GM18505 (cell line): ENCODE measurements around the gene IQGAP2.

Experiments
- ATAC-seq: cut with Tn5 transposase; IDR thresholded peaks from one replicate; pipeline ENCODE4 v1.9.1; 2021; ENCODE audit not compliant: unreplicated experiment
- POLR2A ChIP-seq: IDR thresholded peaks from 4 replicates; pipeline ENCODE4 v1.6.1; 2011; ENCODE audit warnings: borderline replicate concordance; ENCODE audit not compliant: insufficient read depth, insufficient read length; ENCODE audit errors: extremely low read depth

IQGAP2 gene

DNA sequence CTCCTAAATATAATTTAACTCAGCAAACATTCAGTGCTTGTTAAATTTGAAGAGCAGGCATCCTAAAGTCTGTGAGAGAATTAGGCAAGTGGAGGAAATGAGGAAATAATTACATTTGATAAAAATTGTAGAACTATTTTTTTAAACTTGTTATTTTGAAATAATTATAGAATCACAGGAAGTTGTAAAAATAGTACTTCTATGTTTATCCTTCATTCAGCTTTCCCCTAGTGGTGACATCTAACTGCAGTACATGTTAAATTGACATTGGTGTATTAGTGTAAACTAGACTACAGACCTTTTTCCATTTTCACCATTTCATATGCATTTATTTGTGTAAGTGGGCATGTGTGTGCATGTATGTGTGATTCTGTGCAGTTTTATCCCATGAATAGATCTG, 168.5 kb downstream of the IQGAP2 start:
- no peak for ATAC-seq
- TF ChIP-seq POLR2A = no peak

DNA sequence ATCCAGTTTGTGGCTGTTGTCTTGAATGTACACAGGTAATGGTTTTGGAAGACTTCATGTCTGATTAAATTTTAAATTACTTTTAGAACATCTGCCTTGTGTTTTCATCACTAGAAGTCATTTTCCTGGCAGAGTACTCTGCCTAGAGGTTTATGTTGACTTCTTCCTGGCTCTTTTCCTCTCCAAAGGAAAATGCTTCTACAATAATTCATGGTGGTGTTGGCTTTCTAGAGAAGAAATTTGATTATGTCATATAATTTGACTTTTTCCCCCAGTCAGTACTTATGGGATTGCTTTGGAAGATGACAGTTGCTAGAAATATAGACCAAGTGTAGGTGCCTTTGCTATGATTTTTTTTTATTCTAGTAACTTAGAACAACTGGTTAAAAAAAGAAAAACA, 173.4 kb downstream of the IQGAP2 start:
- no peak for ATAC-seq
- no peak for TF ChIP-seq POLR2A

DNA sequence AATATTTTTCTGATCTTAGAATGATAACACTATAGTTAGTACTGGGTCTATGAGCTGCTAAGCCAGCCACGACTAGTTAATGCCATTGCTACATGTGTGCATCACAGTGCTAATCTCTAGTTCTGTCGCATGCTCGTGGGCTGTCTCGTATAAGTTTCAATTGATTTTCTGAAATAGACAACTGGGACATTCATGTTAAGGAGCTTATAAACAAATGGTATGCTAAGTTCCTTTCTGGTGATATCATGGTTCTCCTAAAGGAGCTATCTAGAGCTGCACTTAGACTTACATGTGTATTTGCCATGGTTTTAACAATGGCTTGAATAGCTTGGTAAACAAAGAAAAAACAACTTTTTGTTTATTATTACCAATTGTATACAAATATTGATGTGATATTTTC, 173.9 kb downstream of the IQGAP2 start:
- no peak for ATAC-seq
- no peak for TF ChIP-seq POLR2A

DNA sequence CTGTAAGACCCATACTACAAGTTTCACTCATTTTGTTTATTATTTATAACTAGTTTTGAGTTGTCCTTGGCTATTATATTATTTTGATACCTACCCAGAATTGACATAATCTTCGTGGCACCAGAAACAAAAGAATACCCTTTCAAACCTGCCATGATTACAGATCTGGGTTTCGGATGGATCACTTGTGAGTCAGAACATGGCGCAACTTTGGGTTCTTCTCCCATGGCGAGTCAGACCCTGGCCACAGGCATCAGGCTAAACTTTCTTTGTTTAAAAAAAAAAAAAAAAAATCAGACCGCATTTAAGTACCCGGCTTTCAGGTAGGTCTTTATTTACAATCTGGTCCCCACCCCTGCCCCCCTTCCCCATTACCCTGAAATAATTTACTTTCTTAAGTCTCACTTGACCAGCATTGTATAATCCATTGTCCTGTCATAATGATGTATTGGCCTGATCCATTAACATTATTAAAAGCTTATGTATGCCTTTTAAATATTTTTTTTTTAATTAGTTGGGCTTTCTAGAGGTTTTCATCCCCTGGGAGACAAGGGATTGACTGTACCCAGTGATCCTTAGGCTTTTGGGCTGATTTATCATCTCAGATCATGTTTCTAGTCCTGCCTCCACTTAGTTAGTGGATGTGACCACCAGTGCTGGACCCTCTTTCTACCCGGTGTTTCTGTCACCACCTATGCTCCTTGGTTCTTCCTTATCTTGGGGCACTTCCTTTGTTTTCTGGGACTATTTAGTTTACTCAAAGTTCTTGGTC, 176.3 kb downstream of the IQGAP2 start:
- ATAC-seq = no peak
- no peak for TF ChIP-seq POLR2A

DNA sequence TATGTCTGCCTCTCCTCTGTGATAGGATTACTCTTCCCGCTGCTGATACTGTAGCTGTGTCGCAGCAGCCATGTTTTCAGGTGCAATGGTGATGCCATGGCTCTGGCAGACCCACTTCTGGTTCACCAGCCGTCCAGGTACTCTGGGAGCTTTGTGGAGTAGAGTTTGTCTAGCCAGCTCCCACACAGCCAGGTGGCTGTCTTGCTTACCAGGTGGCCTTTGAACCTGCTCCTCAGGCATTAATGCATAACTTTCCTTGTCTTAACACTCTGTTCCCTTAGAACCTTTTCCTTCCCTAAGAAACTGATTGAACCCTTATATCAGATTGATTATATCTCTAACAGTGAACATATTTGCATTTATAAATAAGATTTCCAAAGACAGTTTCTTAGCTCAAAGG, 177.9 kb downstream of the IQGAP2 start:
- no peak for TF ChIP-seq POLR2A
- no peak for ATAC-seq

DNA sequence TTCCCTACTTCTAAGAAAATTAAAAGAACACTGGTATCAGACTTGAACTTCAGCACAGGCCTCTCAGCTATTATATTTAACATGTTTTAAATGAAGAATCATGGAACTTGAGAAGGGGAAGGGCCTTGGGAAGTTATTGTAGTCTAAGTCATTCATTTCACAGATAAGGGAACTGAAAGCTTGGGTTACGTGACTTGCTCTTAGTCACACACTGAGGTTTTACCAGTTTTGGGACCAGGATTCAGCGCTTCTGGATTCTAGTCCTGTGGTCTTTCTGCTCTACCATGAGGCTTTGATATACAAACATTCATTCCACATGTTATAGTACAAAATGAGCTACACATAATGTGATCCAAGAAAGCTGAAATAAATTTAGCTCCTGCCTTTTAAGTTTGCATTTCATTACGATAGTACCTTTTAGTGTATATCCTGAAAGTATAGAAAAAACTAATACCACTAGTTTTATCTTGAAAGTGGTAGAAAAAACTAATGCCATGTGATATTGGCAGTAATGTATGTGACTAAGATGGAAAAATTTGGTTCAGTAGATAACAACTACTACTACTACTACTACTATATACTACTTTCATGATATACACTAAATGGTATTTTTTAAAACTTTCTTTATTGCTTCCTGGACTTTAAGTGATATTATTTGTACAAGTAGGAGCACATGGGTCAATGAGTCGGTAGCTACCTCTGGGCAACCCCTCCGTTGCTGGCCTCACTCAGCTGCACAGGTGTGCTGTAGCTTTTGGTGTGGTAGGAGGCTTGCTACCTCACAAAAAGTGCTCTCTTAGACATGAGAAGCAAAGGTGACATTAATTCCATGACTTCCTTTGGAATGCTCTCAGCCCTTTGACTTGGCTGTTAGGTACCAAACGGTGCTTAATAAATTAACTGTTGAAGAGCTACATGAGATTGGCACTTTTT, 179.4 kb downstream of the IQGAP2 start:
- no peak for TF ChIP-seq POLR2A
- peak; percentile 88 for ATAC-seq

DNA sequence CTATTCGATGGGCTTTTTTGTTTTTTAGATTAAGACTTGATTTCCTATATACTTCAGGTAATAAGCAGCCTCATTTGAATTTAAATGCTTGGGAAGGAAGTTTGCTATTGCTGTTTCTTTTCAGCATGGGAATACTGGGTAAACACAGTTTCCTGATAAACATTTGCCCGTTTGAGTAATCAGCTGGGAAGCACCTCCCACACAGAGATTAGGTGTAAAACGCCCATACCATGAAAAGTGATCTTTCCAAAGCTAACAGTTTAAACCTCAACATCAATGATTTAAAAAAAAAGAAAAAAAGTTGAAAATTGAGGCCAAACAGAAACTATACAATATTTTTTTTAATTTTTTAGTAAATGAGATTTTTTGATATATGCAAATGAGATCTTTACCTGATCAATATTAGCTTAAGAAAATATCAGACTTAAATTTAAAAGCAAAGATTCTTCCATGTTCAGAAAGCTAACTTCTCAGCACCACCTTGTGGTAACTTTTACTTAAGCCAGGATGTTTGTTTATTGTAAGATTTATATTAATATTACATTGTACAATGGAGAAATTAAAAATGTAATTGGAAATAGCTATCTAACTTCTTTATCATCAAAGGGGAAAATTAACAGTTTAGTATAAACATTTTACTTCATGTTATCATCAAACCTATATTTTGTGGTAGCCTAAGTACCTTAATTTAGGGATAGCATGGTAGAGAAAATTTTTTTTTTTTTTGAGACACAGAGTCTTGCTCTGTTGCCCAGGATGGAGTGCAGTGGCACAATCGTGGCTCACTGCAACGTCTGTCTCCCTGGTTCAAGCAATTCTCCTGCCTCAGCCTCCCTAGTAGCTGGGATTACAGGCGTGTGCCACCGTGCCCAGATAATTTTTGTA, 180.3 kb downstream of the IQGAP2 start:
- TF ChIP-seq POLR2A = no peak
- no peak for ATAC-seq

DNA sequence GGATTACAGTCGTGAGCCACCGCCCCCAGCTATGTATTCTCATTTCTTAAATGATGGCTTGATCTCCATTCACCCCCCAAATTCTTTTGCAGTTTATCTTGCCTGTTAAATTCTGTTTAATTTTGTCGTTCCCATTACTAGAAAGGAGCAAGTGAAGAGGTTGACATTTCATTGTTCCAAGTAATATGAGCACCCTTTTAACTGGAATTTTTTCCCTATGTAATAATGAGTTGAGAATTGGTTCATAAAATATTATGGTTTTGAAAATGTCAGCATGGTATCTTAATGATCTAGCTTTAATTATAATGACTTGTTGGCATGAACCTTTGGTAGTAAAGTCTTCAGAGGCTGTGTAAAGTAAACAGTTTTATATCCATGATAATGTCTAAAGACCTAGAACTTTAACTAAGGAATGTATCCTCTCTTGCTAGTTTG, 182.7 kb downstream of the IQGAP2 start:
- ATAC-seq = no peak
- no peak for TF ChIP-seq POLR2A

DNA sequence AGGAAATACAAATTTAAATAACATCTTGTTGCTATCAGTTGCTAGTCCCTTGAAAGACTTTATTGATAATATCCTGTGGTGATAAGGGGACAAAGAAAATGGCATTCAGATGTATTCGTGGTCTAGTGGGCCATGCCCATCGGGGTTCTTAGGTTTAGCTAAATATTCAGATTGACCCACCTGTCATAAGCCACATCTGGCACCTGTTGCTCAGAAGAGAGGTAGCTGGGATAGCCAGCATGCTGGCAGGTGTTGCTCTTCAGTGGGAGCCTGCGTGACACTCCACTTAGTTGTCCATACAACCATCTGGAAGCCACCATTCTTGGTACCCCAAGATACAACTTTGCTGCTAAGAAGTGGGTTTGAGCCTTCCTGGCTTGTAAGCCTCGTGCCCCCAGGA, 183.4 kb downstream of the IQGAP2 start:
- no peak for TF ChIP-seq POLR2A
- ATAC-seq = no peak

DNA sequence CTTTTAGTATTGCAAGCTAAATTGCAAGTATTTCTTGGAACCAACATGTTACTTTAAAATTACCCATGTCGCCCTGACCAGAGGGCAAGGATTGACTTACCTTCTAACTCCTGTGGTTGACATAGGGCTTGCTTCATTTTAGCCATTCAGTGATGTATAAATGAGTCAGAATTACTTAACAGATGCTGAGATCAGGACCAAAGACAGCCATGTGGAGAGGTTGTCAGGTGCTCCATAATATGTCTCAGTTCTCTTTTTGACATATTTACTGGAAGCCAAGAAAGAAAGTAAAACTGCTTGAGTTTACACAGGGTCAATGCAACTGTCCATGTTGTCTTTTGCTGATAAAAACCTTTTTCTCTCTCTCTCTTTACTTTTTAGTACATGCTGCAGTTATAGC, 186.9 kb downstream of the IQGAP2 start:
- no peak for TF ChIP-seq POLR2A
- ATAC-seq = peak; percentile 90

DNA sequence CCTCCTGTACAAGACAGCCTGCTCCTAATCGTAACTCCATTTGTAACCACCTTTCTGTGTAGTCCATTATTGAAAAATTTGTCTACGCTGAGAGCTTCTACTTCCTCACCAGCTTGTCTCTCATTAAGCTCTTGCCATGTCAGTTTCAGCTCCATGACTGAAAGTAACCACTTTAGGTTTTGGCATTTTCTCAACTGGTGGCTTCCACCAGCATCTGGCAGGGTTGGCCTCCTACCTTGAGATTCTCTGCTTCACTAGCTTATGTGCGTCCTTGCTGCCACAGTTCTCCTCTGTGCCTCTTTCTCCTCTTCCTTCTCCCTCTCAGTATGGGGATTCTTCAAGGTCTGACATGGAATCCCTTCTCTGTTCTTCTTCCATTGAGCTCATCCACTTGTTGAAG, 188.3 kb downstream of the IQGAP2 start:
- no peak for ATAC-seq
- TF ChIP-seq POLR2A = no peak

DNA sequence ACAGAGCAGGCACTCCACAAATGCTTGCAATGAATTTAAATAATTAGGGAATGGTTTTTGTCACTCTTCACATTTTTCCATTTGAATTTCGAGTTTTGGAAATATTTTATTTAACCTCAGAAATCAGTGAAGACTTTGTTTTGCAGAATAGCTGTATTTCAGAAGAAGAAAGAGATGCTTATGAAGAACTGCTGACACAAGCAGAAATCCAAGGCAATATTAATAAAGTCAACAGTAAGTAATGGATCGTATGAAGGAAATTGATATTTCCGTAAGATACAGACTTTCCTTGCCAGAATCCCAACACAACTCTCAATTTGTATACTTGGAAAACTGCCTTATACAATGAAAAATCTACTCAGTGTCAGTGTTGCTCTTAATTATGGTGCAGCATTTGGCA, 189.6 kb downstream of the IQGAP2 start:
- no peak for ATAC-seq
- no peak for TF ChIP-seq POLR2A

DNA sequence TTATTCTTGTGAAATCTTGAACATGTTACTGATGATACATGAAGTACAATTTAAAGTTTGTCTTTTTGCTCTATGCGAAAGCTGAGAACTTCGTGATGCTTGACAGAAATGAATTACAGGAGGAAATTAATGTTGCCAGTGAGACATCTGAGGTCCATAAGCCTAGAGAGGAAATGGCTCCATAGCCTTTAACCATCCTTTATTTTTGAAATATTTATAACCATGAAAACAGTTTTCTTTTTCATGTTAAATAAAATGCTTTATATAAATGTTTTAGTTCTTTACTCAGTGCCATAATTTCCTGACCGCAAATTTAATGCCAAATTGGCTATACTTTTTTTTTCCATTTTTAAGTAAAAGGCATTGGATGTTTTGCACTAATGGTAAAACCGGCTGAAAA, 191.0 kb downstream of the IQGAP2 start:
- ATAC-seq = no peak
- TF ChIP-seq POLR2A = no peak
